Measurements from ENCODE around the gene TMEM132D. TPM values are rescaled to one million over a fixed set of nuclear protein-coding genes. Genes with fewer than 3 reads are reported as not detected.

Gene TMEM132D
- total and polyA plus RNA-seq, 2 of the 8 experiments (the other 6 are each of a cell fraction or from before 2014, with no cell fraction given): 3.5 to 10.1 TPM

GRCh38 chr12:129332286-129332685 lies 571.5 kb downstream of the TMEM132D start:
- 93% methylated on average over 2 of the region's 2 CpGs; no CpG with 5 or more reads in 1 of the 2 experiments for WGBS, 2 experiments (ENCODE audit: extremely low coverage in 1 of 2, insufficient coverage in 1 of 2, insufficient read length in 1 of 2, insufficient replicate concordance in 2 of 2, low coverage in 1 of 2, low lambda C conversion rate in 2 of 2, missing lambda C conversion rate in 1 of 2)
- Histone ChIP-seq H3K4ac (replicated peaks; ENCODE audit: insufficient read length, low read depth, low read length) (no peak overlapping the region), H3K27me3 (replicated peaks in 1 of 4; ENCODE audit: control insufficient read depth in 3 of 4, extremely low read depth in 1 of 4, insufficient read depth in 3 of 4, low read length in 3 of 4) (no peaks in the 10 kb centered on the region), H2BK5ac (ENCODE audit: low read depth, low read length) (no peak overlapping the region), H3K79me1 (ENCODE audit: low read depth, low read length) (no peaks in the 10 kb centered on the region), H2BK20ac (ENCODE audit: low read length) (no peak overlapping the region), H2BK15ac (ENCODE audit: low read length) (no peak overlapping the region), H2AFZ (ENCODE audit: low read length) (no peak overlapping the region), H3K14ac (ENCODE audit: insufficient read length) (no peak overlapping the region), H2BK12ac (ENCODE audit: low read depth, low read length) (no peak overlapping the region), H2BK120ac (replicated peaks; ENCODE audit: low read depth, low read length) (no peak overlapping the region), H3K79me2 (ENCODE audit: control insufficient read depth in 1 of 2, insufficient read depth in 2 of 2, low read length in 2 of 2) (no peaks in the 10 kb centered on the region), H4K20me1 (replicated peaks in 1 of 2; ENCODE audit: control insufficient read depth in 1 of 2, insufficient read depth in 2 of 2, low read length in 2 of 2) (no peaks in the 10 kb centered on the region), H3K4me2 (ENCODE audit: insufficient read depth in 1 of 2, low read depth in 2 of 2, low read length in 2 of 2) (no peak overlapping the region), H4K8ac (ENCODE audit: extremely low read depth, insufficient read depth, low read length) (no peak overlapping the region), H3K9me3 (ENCODE audit: insufficient read depth in 2 of 2, low read depth in 1 of 2, low read length in 1 of 2) (peaks cover 0 to 2% of the 10 kb centered on the region in 2 experiments; a peak in 1 of 4 replicates), H3K23me2 (ENCODE audit: low read depth, low read length) (no peaks in the 10 kb centered on the region), H2AK5ac (ENCODE audit: low read depth, low read length) (no peak overlapping the region), H3K18ac (ENCODE audit: extremely low read depth, low read length) (no peak overlapping the region), H3K27ac (ENCODE audit: low read depth, low read length) (no peak overlapping the region), H3K4me3 (ENCODE audit: extremely low read depth in 1 of 4, insufficient read depth in 2 of 4, low read depth in 3 of 4, low read length in 4 of 4) (no peak overlapping the region), H3K23ac (ENCODE audit: insufficient read length) (no peak overlapping the region), H3K9ac (replicated peaks in 1 of 4; ENCODE audit: extremely low read depth in 1 of 4, low read depth in 3 of 4, low read length in 3 of 4) (no peak overlapping the region), H3K36me3 (ENCODE audit: control insufficient read depth in 2 of 4, insufficient read depth in 4 of 4, low read length in 3 of 4) (no peaks in the 10 kb centered on the region), H3K4me1 (replicated peaks in 1 of 4; ENCODE audit: control insufficient read depth in 3 of 4, insufficient read depth in 4 of 4, low read length in 3 of 4) (no peaks in the 10 kb centered on the region), H3K56ac (replicated peaks; ENCODE audit: insufficient read length, low read depth, low read length) (no peak overlapping the region), H4K91ac (replicated peaks; ENCODE audit: insufficient read length, low read length) (no peak overlapping the region), H4K5ac (ENCODE audit: insufficient read length, low read depth, low read length) (no peak overlapping the region)
- TF ChIP-seq HDAC6 (IDR thresholded peaks at IDR 0.05; ENCODE audit: low read depth, low read length) (no peak), SP4 (IDR thresholded peaks at IDR 0.05; ENCODE audit: low read length) (no peak), RAD21 (IDR thresholded peaks at IDR 0.05 in 1 of 2, conservative IDR thresholded peaks at IDR 0.05 in 1 of 2; ENCODE audit: low read depth in 2 of 2, low read length in 2 of 2) (no peak), ZNF274 (IDR thresholded peaks at IDR 0.05; ENCODE audit: borderline replicate concordance, extremely low read depth, low read length) (no peak), TCF12 (IDR thresholded peaks at IDR 0.05; ENCODE audit: low read depth, low read length) (no peak), CBX8 (IDR thresholded peaks at IDR 0.05; ENCODE audit: borderline replicate concordance, low read depth, low read length) (no peak), RBBP5 (IDR thresholded peaks at IDR 0.05; ENCODE audit: borderline replicate concordance, low read depth, low read length) (no peak), SIRT6 (IDR thresholded peaks at IDR 0.05; ENCODE audit: low read length) (no peak), SP2 (IDR thresholded peaks at IDR 0.05; ENCODE audit: low read length) (no peak)
- DNase-seq (ENCODE audit: low read depth in 1 of 2, low spot score in 2 of 2) (no peak), FAIRE-seq (no peak)
- ChIA-PET POLR2A (ENCODE audit: partially characterized antibody) (no interaction called here), CTCF (ENCODE audit: partially characterized antibody) (no interaction called here)

Measured in H1 (cell line).